ENCODE measurements around the gene ZNF385C. TPM values are rescaled to one million over a fixed set of nuclear protein-coding genes. Genes with fewer than 3 reads are reported as not detected.

ZNF385C gene
- total and polyA plus RNA-seq, 2 of the 13 experiments (the other 11 are each of a cell fraction or from before 2014, with no cell fraction given), result 2.3 to 6.1 TPM

DNA sequence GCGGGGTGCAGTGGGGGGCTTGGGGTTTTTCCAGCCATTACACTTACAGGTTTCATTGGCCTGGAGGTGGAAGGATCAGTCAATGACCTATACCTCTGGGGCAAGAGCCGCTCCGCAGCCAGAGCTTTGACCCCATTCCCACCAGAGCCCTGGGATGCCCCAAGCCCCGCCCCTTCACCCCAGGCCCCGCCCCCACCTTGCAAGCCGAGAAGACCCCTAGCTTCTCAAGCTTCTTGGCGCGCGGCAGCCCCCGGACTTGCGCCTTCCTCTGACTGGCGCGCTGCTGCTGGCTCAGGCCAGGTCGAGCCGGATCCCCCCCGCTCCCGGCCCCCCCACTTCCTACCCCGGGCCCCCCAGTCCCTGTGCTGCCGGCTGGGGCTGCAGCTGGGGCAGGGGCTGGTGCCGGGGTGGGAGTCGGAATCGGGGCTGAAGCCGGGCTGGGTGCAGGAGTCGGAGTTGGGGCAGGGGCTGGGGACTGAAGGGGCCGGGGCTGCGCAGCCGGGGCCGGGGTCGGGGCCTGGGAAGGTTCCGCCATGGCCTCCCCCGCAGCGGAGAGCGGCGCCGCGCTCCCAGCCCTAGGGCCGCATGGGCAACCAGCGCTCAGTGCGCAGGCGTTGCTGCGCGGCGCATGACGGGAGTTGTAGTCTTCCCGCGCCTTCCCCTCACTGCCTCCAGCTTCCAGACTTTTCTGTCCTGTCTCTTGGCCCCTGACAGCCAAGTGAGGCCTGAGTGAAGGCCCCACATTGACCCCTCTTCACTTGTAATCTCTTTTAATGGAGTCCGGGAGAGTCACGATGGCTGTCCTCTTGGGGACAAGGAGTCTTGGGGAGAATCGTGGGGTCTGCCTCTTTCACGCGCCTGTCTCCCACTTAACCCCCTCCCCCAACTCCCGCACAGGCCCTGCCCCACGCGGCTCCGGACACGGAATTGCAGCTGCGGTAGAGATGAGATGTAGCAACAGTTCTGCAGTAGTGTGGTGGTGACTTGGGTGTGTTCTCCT is 22.8 kb upstream of the ZNF385C start, which contains the start of gene KAT2A (continued):
- TF ChIP-seq, protein P1, sequence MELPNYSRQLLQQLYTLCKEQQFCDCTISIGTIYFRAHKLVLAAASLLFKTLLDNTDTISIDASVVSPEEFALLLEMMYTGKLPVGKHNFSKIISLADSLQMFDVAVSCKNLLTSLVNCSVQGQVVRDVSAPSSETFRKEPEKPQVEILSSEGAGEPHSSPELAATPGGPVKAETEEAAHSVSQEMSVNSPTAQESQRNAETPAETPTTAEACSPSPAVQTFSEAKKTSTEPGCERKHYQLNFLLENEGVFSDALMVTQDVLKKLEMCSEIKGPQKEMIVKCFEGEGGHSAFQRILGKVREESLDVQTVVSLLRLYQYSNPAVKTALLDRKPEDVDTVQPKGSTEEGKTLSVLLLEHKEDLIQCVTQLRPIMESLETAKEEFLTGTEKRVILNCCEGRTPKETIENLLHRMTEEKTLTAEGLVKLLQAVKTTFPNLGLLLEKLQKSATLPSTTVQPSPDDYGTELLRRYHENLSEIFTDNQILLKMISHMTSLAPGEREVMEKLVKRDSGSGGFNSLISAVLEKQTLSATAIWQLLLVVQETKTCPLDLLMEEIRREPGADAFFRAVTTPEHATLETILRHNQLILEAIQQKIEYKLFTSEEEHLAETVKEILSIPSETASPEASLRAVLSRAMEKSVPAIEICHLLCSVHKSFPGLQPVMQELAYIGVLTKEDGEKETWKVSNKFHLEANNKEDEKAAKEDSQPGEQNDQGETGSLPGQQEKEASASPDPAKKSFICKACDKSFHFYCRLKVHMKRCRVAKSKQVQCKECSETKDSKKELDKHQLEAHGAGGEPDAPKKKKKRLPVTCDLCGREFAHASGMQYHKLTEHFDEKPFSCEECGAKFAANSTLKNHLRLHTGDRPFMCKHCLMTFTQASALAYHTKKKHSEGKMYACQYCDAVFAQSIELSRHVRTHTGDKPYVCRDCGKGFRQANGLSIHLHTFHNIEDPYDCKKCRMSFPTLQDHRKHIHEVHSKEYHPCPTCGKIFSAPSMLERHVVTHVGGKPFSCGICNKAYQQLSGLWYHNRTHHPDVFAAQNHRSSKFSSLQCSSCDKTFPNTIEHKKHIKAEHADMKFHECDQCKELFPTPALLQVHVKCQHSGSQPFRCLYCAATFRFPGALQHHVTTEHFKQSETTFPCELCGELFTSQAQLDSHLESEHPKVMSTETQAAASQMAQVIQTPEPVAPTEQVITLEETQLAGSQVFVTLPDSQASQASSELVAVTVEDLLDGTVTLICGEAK (IDR thresholded peaks at IDR 0.05), result no peak
- TF ChIP-seq, protein P1 (CRISPR knock-in tag; IDR thresholded peaks at IDR 0.05), result no peak; the same call in 1 of the 2 replicates
- 0 out of 2 replicates have a peak, but pooled peaks have one; percentile 73 for TF ChIP-seq ZIK1 (CRISPR knock-in tag; IDR thresholded peaks at IDR 0.05; ENCODE audit: borderline replicate concordance, low read depth)
- peak; percentile 44; the same call in 1 of the 2 replicates for TF ChIP-seq HIVEP1 (CRISPR knock-in tag; IDR thresholded peaks at IDR 0.05)
- no peak for TF ChIP-seq CCAR2 (optimal IDR thresholded peaks at IDR 0.05; ENCODE audit: low read depth, low read length)
- TF ChIP-seq REPIN1 (CRISPR knock-in tag; IDR thresholded peaks at IDR 0.05; ENCODE audit: borderline replicate concordance, low read depth), result peak; percentile 56; the same call in 1 of the 2 replicates
- TF ChIP-seq RCOR2 (CRISPR knock-in tag; IDR thresholded peaks at IDR 0.05), result no peak
- 0 out of 2 replicates have a peak, but pooled peaks have one; percentile 39 for TF ChIP-seq ZNF674 (CRISPR knock-in tag; IDR thresholded peaks at IDR 0.05; ENCODE audit: low read depth)
- no peak for TF ChIP-seq ZZZ3 (CRISPR knock-in tag; IDR thresholded peaks at IDR 0.05; ENCODE audit: borderline replicate concordance)
- TF ChIP-seq ZFX (CRISPR knock-in tag; IDR thresholded peaks at IDR 0.05; ENCODE audit: low read depth), result peak; percentile 98
- peak; percentile 74; the same call in 1 of the 2 replicates for TF ChIP-seq ZBTB38 (CRISPR knock-in tag; IDR thresholded peaks at IDR 0.05)
- peak; percentile 84 for TF ChIP-seq PHF8 (CRISPR knock-in tag; IDR thresholded peaks at IDR 0.05)
- peak; percentile 57; the same call in 1 of the 2 replicates for TF ChIP-seq ZNF891 (CRISPR knock-in tag; IDR thresholded peaks at IDR 0.05)
- TF ChIP-seq RFXANK (CRISPR knock-in tag; IDR thresholded peaks at IDR 0.05), result no peak
- no peak for TF ChIP-seq DPF2 (CRISPR knock-in tag; IDR thresholded peaks at IDR 0.05; ENCODE audit: borderline replicate concordance, low read depth)
